Neural cell (in vitro differentiated cells): Measurements from ENCODE around the gene WIPF2. TPM values are rescaled to one million over a fixed set of nuclear protein-coding genes. Genes with fewer than 3 reads are reported as not detected.

Experiments
- H2AFZ ChIP-seq: fragments of 200-600, 300-800 bp; sonication (generic), shearing (Covaris generic); 2 replicates; pipeline ENCODE4 v1.6.0; 2014; ENCODE audit warnings: low read depth, mild to moderate bottlenecking, antibody characterized with exemption, low read length, moderate library complexity
- H3F3A ChIP-seq: fragments of 200-600 bp; shearing (Covaris generic); 2 replicates; pipeline ENCODE4 v1.6.1; 2016; ENCODE audit warnings: mild to moderate bottlenecking, moderate library complexity, mixed read lengths, antibody characterized with exemption, low read length; ENCODE audit not compliant: insufficient read depth, poor library complexity, severe bottlenecking
- H3K27ac ChIP-seq: fragments of 200-600, 300-800 bp; sonication (generic), shearing (Covaris generic); 2 replicates; pipeline ENCODE4 v1.5.1; 2014; ENCODE audit warnings: mild to moderate bottlenecking, low read length, moderate library complexity
- H3K27me3 ChIP-seq: fragments of 300-800, 200-600 bp; sonication (generic), shearing (Covaris generic); 2 replicates; pipeline ENCODE4 v1.6.0; 2014; ENCODE audit warnings: mild to moderate bottlenecking, low read depth, low read length, moderate library complexity; ENCODE audit not compliant: insufficient read depth
- H3K36me3 ChIP-seq: fragments of 300-800, 200-600 bp; sonication (generic), shearing (Covaris generic); 2 replicates; pipeline ENCODE4 v1.5.1; 2014; ENCODE audit warnings: mild to moderate bottlenecking, antibody characterized with exemption, low read length, moderate library complexity; ENCODE audit not compliant: insufficient read depth
- H3K4me2 ChIP-seq: fragments of 300-800, 200-600 bp; sonication (generic), shearing (Covaris generic); 2 replicates; pipeline ENCODE4 v1.6.0; 2014; ENCODE audit warnings: mild to moderate bottlenecking, low read length
- H3K4me3 ChIP-seq: fragments of 300-800, 200-600 bp; sonication (generic), shearing (Covaris generic); 2 replicates; pipeline ENCODE4 v1.5.1; 2014; ENCODE audit warnings: mild to moderate bottlenecking, low read length, moderate library complexity
- H3K79me2 ChIP-seq: fragments of 200-600 bp; shearing (Covaris generic); replicated peaks from 2 replicates; pipeline ENCODE4 v1.6.0; 2014; ENCODE audit warnings: mild to moderate bottlenecking, low read length, moderate library complexity; ENCODE audit not compliant: insufficient read depth
- H3K9ac ChIP-seq: fragments of 300-800, 200-600 bp; sonication (generic), shearing (Covaris generic); 2 replicates; pipeline ENCODE4 v1.6.1; 2016; ENCODE audit warnings: mild to moderate bottlenecking, low read length, mixed read lengths
- H3K9me2 ChIP-seq: fragments of 200-600 bp; shearing (Covaris generic); 2 replicates; pipeline ENCODE4 v1.6.1; 2016; ENCODE audit warnings: mild to moderate bottlenecking, low read length, mixed read lengths; ENCODE audit not compliant: insufficient read depth
- H3K9me3 ChIP-seq: fragments of 200-600, 300-800 bp; sonication (generic), shearing (Covaris generic); 2 replicates; pipeline ENCODE4 v1.6.1; 2016; ENCODE audit warnings: mild to moderate bottlenecking, mixed run types, low read length, moderate library complexity, mixed read lengths
- H4K20me1 ChIP-seq: fragments of 200-600 bp; shearing (Covaris generic); 2 replicates; pipeline ENCODE4 v1.6.1; 2016; ENCODE audit warnings: mild to moderate bottlenecking, mixed run types; ENCODE audit not compliant: insufficient read depth
- CTCF ChIP-seq: fragments of 450-650 bp; IDR thresholded peaks from 2 replicates; pipeline ENCODE4 v1.5.1; 2014; ENCODE audit warnings: antibody characterized with exemption, mild to moderate bottlenecking, moderate library complexity; ENCODE audit not compliant: poor library complexity, severe bottlenecking
- EP300 ChIP-seq: fragments of 450-650 bp; conservative IDR thresholded peaks from 2 replicates; pipeline ENCODE4 v1.6.1; 2014; ENCODE audit warnings: antibody characterized with exemption, mild to moderate bottlenecking, moderate library complexity; ENCODE audit not compliant: poor library complexity, severe bottlenecking
- EZH2 ChIP-seq: fragments of 200-600, 300-800 bp; shearing (Covaris generic), sonication (generic); IDR thresholded peaks from 2 replicates; pipeline ENCODE4 v1.6.1; 2014; ENCODE audit warnings: antibody characterized with exemption, low read length, borderline replicate concordance, mild to moderate bottlenecking; ENCODE audit not compliant: insufficient read depth, poor library complexity, severe bottlenecking
- MXI1 ChIP-seq: fragments of 450-650 bp; conservative IDR thresholded peaks from 2 replicates; pipeline ENCODE4 v1.6.1; 2014; ENCODE audit warnings: antibody characterized with exemption, mild to moderate bottlenecking; ENCODE audit not compliant: poor library complexity, severe bottlenecking
- POLR2AphosphoS5 ChIP-seq: IDR thresholded peaks from 2 replicates; pipeline ENCODE4 v1.6.1; 2012
- RAD21 ChIP-seq: fragments of 450-650 bp; conservative IDR thresholded peaks from 2 replicates; pipeline ENCODE4 v1.6.1; 2014; ENCODE audit warnings: antibody characterized with exemption, mild to moderate bottlenecking, moderate library complexity
- REST ChIP-seq: IDR thresholded peaks from 2 replicates; pipeline ENCODE4 v1.6.1; 2012; ENCODE audit warnings: borderline replicate concordance
- SMC3 ChIP-seq: fragments of 450-650 bp; conservative IDR thresholded peaks from 2 replicates; pipeline ENCODE4 v1.6.1; 2014; ENCODE audit warnings: antibody characterized with exemption, mild to moderate bottlenecking, moderate library complexity; ENCODE audit not compliant: poor library complexity
- TAF1 ChIP-seq: IDR thresholded peaks from 2 replicates; pipeline ENCODE4 v1.6.1; 2012; ENCODE audit warnings: low read depth
- polyA plus RNA-seq: library from polyadenylated mRNA; depleted of rRNA; stranded (reverse); fragments of >200 nt; gene quantifications from 2 replicates; pipeline ENCODE4 v1.2.3, GENCODE V29; 2014

WIPF2 gene
- polyA plus RNA-seq, 1 donor from 2014 or later, result 11.5 TPM

- Histone ChIP-seq H3K36me3 (peaks cover 7% of the 10 kb centered on the region), H3K9ac (no peak overlapping the region), H3F3A (no peaks in the 10 kb centered on the region), H4K20me1 (no peaks in the 10 kb centered on the region), H3K79me2 (no peaks in the 10 kb centered on the region), H3K4me3 (no peak overlapping the region), H3K4me2 (no peak overlapping the region), H3K9me2 (no peaks in the 10 kb centered on the region), H2AFZ (no peak overlapping the region), H3K9me3 (no peaks in the 10 kb centered on the region), H3K27ac (no peak overlapping the region), H3K27me3 (no peaks in the 10 kb centered on the region)
- TF ChIP-seq EP300, result no peak
These were observed 44.6 kb upstream of the WIPF2 start for GRCh38 chr17:40174514-40174913.

GRCh38 chr17:40175928-40176753, 43.0 kb upstream of the WIPF2 start:
- H3K4me3 ChIP-seq, result no peak overlapping the region
- H3K9ac ChIP-seq, result no peak overlapping the region
- no peaks in the 10 kb centered on the region for H3K9me2 ChIP-seq
- peaks cover 7% of the 10 kb centered on the region for H3K36me3 ChIP-seq
- no peaks in the 10 kb centered on the region for H4K20me1 ChIP-seq
- no peak overlapping the region for H3K27ac ChIP-seq
- H3K79me2 ChIP-seq, result no peaks in the 10 kb centered on the region
- H2AFZ ChIP-seq, result no peak overlapping the region
- no peaks in the 10 kb centered on the region for H3F3A ChIP-seq
- H3K9me3 ChIP-seq, result no peaks in the 10 kb centered on the region
- no peaks in the 10 kb centered on the region for H3K27me3 ChIP-seq
- no peak overlapping the region for H3K4me2 ChIP-seq
- TF ChIP-seq TAF1 (no peak), RAD21 (no peak), MXI1 (no peak), CTCF (no peak)

GRCh38 chr17:40176754-40177110, 42.4 kb upstream of the WIPF2 start:
- Histone ChIP-seq H3K27me3 (no peaks in the 10 kb centered on the region), H3K9me2 (no peaks in the 10 kb centered on the region), H2AFZ (no peak overlapping the region), H3F3A (no peaks in the 10 kb centered on the region), H3K4me2 (no peak overlapping the region), H3K4me3 (peak overlapping the region; percentile 68), H3K36me3 (peaks cover 4% of the 10 kb centered on the region), H4K20me1 (no peaks in the 10 kb centered on the region), H3K9ac (no peak overlapping the region), H3K27ac (no peak overlapping the region), H3K79me2 (no peaks in the 10 kb centered on the region), H3K9me3 (no peaks in the 10 kb centered on the region)
- TF ChIP-seq EP300, result no peak
- TF ChIP-seq TAF1, result no peak
- no peak for TF ChIP-seq POLR2AphosphoS5
- TF ChIP-seq EZH2, result no peak
- TF ChIP-seq RAD21, result no peak
- TF ChIP-seq REST, result no peak
- no peak for TF ChIP-seq MXI1
- no peak for TF ChIP-seq CTCF
- TF ChIP-seq SMC3, result no peak
